ENCODE measurements around the gene MAPK8IP2.

The MAPK8IP2 gene

DNA sequence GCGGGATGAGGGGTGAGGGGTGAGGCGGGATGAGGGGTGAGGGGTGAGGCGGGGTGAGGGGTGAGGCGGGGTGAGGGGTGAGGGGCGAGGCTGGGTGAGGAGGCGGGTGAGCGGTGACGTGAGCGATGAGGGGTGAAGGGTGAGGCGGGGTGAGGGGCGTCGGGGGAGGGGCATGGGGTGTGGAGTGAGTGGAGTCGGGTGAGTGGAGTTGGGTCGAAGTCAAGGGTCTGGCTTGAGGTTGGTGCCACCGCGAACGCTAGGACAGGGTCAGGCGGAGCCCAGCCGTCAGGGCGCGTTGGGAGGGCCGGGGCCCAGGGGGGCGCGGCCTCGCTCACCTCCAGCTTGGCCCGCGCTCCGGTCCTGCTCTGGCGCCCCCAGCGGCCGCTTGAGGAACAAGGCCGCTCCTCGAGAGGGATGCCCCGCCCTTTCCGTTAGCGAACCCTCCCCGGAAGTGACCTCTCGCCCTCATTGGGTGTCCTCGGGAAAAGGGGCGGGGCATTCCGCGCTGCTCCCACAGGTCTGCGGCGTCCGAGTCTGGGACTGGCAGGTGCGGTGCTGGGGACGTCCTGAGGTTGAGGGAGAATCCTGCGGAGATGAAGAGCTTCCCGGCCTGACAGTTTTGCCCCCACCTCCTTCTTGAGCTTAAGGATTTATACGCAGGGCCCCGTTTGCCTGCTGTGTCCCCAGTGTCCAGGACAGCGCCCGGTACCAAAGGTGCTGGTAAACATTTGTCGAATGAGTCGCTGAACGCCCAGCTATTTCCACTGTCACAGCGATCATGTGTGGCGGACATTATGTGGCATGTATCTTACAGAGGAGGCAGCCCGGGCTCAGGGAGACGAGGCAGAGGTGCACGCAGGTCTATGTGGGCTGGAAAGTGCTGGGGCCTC lies 37.8 kb upstream of the MAPK8IP2 start, which contains the start of gene SYCE3 (continued):
- no peak for TF ChIP-seq ZNF621 (tag by site-specific recombination; IDR thresholded peaks at IDR 0.05)
- TF ChIP-seq, protein P1, sequence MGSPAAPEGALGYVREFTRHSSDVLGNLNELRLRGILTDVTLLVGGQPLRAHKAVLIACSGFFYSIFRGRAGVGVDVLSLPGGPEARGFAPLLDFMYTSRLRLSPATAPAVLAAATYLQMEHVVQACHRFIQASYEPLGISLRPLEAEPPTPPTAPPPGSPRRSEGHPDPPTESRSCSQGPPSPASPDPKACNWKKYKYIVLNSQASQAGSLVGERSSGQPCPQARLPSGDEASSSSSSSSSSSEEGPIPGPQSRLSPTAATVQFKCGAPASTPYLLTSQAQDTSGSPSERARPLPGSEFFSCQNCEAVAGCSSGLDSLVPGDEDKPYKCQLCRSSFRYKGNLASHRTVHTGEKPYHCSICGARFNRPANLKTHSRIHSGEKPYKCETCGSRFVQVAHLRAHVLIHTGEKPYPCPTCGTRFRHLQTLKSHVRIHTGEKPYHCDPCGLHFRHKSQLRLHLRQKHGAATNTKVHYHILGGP (tag by site-specific recombination; IDR thresholded peaks at IDR 0.05) = no peak
- TF ChIP-seq ZNF521 (tag by site-specific recombination; IDR thresholded peaks at IDR 0.05) = no peak
- no peak for TF ChIP-seq TCF7L2 (IDR thresholded peaks at IDR 0.05; ENCODE audit: borderline replicate concordance, low read depth, low read length)
- TF ChIP-seq, protein P2, sequence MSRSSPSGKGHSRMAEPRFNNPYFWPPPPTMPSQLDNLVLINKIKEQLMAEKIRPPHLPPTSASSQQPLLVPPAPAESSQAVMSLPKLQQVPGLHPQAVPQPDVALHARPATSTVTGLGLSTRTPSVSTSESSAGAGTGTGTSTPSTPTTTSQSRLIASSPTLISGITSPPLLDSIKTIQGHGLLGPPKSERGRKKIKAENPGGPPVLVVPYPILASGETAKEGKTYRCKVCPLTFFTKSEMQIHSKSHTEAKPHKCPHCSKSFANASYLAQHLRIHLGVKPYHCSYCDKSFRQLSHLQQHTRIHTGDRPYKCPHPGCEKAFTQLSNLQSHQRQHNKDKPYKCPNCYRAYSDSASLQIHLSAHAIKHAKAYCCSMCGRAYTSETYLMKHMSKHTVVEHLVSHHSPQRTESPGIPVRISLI (tag by site-specific recombination; IDR thresholded peaks at IDR 0.05) = no peak
- peak; percentile 98 for TF ChIP-seq GLIS2 (tag by site-specific recombination; IDR thresholded peaks at IDR 0.05)
- no peak for TF ChIP-seq ZNF302 (tag by site-specific recombination; IDR thresholded peaks at IDR 0.05; ENCODE audit: low read depth)
- no peak for TF ChIP-seq MEIS1 (CRISPR knock-in tag; IDR thresholded peaks at IDR 0.05; ENCODE audit: borderline replicate concordance)
- TF ChIP-seq ZNF501 (tag by site-specific recombination; IDR thresholded peaks at IDR 0.05) = no peak
- no peak for TF ChIP-seq ZNF214 (tag by site-specific recombination; IDR thresholded peaks at IDR 0.05; ENCODE audit: borderline replicate concordance)
- TF ChIP-seq ZNF658 (tag by site-specific recombination; IDR thresholded peaks at IDR 0.05) = no peak
- TF ChIP-seq ZNF596 (tag by site-specific recombination; IDR thresholded peaks at IDR 0.05) = no peak
- TF ChIP-seq ZBTB20 (tag by site-specific recombination; IDR thresholded peaks at IDR 0.05) = peak; percentile 47; the same call in 1 of the 2 replicates
- no peak for TF ChIP-seq ZNF571 (tag by site-specific recombination; IDR thresholded peaks at IDR 0.05)
- no peak for TF ChIP-seq ZNF664 (tag by site-specific recombination; IDR thresholded peaks at IDR 0.05)
- TF ChIP-seq ZNF747 (tag by site-specific recombination; IDR thresholded peaks at IDR 0.05) = no peak
- peak; percentile 80 for TF ChIP-seq KLF7 (tag by site-specific recombination; IDR thresholded peaks at IDR 0.05; ENCODE audit: borderline replicate concordance)
- TF ChIP-seq ZNF175 (tag by site-specific recombination; IDR thresholded peaks at IDR 0.05) = no peak
- peak; percentile 96 for TF ChIP-seq KLF16 (tag by site-specific recombination; IDR thresholded peaks at IDR 0.05)
- TF ChIP-seq ZNF600 (tag by site-specific recombination; IDR thresholded peaks at IDR 0.05) = no peak
- TF ChIP-seq ZNF837 (tag by site-specific recombination; IDR thresholded peaks at IDR 0.05) = no peak
- TF ChIP-seq, protein P3, sequence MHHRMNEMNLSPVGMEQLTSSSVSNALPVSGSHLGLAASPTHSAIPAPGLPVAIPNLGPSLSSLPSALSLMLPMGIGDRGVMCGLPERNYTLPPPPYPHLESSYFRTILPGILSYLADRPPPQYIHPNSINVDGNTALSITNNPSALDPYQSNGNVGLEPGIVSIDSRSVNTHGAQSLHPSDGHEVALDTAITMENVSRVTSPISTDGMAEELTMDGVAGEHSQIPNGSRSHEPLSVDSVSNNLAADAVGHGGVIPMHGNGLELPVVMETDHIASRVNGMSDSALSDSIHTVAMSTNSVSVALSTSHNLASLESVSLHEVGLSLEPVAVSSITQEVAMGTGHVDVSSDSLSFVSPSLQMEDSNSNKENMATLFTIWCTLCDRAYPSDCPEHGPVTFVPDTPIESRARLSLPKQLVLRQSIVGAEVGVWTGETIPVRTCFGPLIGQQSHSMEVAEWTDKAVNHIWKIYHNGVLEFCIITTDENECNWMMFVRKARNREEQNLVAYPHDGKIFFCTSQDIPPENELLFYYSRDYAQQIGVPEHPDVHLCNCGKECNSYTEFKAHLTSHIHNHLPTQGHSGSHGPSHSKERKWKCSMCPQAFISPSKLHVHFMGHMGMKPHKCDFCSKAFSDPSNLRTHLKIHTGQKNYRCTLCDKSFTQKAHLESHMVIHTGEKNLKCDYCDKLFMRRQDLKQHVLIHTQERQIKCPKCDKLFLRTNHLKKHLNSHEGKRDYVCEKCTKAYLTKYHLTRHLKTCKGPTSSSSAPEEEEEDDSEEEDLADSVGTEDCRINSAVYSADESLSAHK (tag by site-specific recombination; IDR thresholded peaks at IDR 0.05) = no peak
- no peak for TF ChIP-seq ZNF426 (tag by site-specific recombination; IDR thresholded peaks at IDR 0.05)
- TF ChIP-seq GFI1B (tag by site-specific recombination; IDR thresholded peaks at IDR 0.05) = no peak
- TF ChIP-seq ZNF37A (tag by site-specific recombination; IDR thresholded peaks at IDR 0.05) = no peak
- TF ChIP-seq ZNF544 (tag by site-specific recombination; IDR thresholded peaks at IDR 0.05) = no peak
- TF ChIP-seq, protein P4, sequence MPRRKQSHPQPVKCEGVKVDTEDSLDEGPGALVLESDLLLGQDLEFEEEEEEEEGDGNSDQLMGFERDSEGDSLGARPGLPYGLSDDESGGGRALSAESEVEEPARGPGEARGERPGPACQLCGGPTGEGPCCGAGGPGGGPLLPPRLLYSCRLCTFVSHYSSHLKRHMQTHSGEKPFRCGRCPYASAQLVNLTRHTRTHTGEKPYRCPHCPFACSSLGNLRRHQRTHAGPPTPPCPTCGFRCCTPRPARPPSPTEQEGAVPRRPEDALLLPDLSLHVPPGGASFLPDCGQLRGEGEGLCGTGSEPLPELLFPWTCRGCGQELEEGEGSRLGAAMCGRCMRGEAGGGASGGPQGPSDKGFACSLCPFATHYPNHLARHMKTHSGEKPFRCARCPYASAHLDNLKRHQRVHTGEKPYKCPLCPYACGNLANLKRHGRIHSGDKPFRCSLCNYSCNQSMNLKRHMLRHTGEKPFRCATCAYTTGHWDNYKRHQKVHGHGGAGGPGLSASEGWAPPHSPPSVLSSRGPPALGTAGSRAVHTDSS (tag by site-specific recombination; IDR thresholded peaks at IDR 0.05) = no peak
- no peak for TF ChIP-seq ZNF510 (tag by site-specific recombination; IDR thresholded peaks at IDR 0.05; ENCODE audit: insufficient replicate concordance)
- TF ChIP-seq, protein P5, sequence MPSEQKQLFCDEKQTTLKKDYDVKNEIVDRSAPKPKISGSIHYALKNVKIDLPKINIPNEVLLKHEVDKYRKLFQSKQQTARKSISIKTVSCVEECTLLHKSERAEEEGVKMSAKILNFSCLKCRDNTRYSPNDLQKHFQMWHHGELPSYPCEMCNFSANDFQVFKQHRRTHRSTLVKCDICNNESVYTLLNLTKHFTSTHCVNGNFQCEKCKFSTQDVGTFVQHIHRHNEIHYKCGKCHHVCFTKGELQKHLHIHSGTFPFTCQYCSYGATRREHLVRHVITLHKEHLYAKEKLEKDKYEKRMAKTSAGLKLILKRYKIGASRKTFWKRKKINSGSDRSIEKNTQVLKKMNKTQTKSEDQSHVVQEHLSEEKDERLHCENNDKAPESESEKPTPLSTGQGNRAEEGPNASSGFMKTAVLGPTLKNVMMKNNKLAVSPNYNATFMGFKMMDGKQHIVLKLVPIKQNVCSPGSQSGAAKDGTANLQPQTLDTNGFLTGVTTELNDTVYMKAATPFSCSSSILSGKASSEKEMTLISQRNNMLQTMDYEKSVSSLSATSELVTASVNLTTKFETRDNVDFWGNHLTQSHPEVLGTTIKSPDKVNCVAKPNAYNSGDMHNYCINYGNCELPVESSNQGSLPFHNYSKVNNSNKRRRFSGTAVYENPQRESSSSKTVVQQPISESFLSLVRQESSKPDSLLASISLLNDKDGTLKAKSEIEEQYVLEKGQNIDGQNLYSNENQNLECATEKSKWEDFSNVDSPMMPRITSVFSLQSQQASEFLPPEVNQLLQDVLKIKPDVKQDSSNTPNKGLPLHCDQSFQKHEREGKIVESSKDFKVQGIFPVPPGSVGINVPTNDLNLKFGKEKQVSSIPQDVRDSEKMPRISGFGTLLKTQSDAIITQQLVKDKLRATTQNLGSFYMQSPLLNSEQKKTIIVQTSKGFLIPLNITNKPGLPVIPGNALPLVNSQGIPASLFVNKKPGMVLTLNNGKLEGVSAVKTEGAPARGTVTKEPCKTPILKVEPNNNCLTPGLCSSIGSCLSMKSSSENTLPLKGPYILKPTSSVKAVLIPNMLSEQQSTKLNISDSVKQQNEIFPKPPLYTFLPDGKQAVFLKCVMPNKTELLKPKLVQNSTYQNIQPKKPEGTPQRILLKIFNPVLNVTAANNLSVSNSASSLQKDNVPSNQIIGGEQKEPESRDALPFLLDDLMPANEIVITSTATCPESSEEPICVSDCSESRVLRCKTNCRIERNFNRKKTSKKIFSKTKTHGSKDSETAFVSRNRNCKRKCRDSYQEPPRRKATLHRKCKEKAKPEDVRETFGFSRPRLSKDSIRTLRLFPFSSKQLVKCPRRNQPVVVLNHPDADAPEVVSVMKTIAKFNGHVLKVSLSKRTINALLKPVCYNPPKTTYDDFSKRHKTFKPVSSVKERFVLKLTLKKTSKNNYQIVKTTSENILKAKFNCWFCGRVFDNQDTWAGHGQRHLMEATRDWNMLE (tag by site-specific recombination; conservative IDR thresholded peaks at IDR 0.05; ENCODE audit: low read depth) = no peak
